Upper lobe of right lung (tissue), 1 donor: ENCODE measurements around the gene SLC35F1. TPM values are rescaled to one million over a fixed set of nuclear protein-coding genes. Genes with fewer than 3 reads are reported as not detected.
A peak's percentile ranks its signal among the peaks of the same experiment; 100 is the strongest.

ENCODE experiments used
- ATAC-seq: fragments of 200-7000 bp; cut with Tn5 transposase; one replicate; pipeline ENCODE4 v1.9.1; 2020; ENCODE audit warnings: mild to moderate bottlenecking, moderate library complexity
- DNase-seq: peaks from one replicate; pipeline ENCODE4 v3.0.0-alpha.2; 2020
- H3K27ac ChIP-seq: fragments of 200-600 bp; one replicate; pipeline ENCODE4 v1.8.0; 2022
- H3K27me3 ChIP-seq: fragments of 200-600 bp; one replicate; pipeline ENCODE4 v1.8.0; 2022; ENCODE audit warnings: mild to moderate bottlenecking
- H3K36me3 ChIP-seq: fragments of 200-600 bp; one replicate; pipeline ENCODE4 v1.8.0; 2022
- H3K4me1 ChIP-seq: fragments of 200-600 bp; one replicate; pipeline ENCODE4 v1.8.0; 2022
- H3K4me3 ChIP-seq: fragments of 200-600 bp; one replicate; pipeline ENCODE4 v1.8.0; 2022; ENCODE audit warnings: mild to moderate bottlenecking
- H3K9me3 ChIP-seq: fragments of 200-600 bp; one replicate; pipeline ENCODE4 v1.8.0; 2022
- intact Hi-C: fragments of 100-400 bp; cut with DNase I; formaldehyde crosslinking; loops from one replicate; pipeline ENCODE4 v1.11.0; 2022
- total RNA-seq: library from RNA; stranded (reverse); fragmentation: NEBNext Ultra II Directional; extraction: Animal tissue kit (Norgen Biotek cat#: 25700); gene quantifications from one replicate; pipeline ENCODE4 v1.2.1, GENCODE V29; 2021
- TF ChIP-seq, protein P1 (sequence below): fragments of 200-600 bp; IDR thresholded peaks from one replicate; pipeline ENCODE4 v1.8.0; 2022; ENCODE audit warnings: antibody characterized with exemption
- donor health status: DM: no; HTN: yes; CAD: no; lungs with severe emphysema.

The SLC35F1 gene
- total RNA-seq, 1 donor from 2014 or later: 0.29 TPM

DNA sequence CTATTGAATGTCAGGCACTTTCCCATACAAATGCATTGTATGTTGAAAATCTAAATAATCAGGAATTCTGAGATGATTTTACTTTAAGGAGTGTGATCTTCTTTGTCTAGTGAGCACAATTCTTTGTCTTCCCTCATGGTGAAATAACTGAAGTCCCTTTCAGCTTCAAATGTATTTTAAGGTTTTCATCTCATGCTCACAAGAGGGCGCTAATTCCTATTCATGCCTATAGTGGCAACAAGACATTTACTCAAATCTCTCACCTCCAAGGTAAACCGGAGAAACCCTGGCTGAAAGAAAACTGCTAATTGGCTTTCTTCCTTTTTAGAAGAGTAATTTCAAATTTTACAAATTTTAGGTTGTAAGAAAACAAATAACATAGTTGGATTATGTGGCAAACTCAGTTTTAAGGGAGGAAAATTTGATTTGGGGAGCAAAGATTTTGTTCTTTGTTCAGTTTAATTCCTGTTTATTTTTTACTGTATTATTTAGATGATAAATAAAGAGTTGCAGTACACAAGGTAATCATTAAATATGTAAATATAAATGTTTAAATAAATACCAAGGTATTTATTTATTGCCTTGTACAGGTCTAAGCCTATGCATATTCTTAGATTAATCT is 69.1 kb downstream of the SLC35F1 start:
- Histone ChIP-seq H3K4me3 (no peak overlapping the region), H3K36me3 (no peaks in the 10 kb centered on the region), H3K9me3 (no peaks in the 10 kb centered on the region), H3K27me3 (peaks cover 3% of the 10 kb centered on the region), H3K27ac (no peak overlapping the region), H3K4me1 (no peaks in the 10 kb centered on the region)
- TF ChIP-seq, protein P1, sequence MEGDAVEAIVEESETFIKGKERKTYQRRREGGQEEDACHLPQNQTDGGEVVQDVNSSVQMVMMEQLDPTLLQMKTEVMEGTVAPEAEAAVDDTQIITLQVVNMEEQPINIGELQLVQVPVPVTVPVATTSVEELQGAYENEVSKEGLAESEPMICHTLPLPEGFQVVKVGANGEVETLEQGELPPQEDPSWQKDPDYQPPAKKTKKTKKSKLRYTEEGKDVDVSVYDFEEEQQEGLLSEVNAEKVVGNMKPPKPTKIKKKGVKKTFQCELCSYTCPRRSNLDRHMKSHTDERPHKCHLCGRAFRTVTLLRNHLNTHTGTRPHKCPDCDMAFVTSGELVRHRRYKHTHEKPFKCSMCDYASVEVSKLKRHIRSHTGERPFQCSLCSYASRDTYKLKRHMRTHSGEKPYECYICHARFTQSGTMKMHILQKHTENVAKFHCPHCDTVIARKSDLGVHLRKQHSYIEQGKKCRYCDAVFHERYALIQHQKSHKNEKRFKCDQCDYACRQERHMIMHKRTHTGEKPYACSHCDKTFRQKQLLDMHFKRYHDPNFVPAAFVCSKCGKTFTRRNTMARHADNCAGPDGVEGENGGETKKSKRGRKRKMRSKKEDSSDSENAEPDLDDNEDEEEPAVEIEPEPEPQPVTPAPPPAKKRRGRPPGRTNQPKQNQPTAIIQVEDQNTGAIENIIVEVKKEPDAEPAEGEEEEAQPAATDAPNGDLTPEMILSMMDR: peak; percentile 60
- ATAC-seq: peak; percentile 50
- intact Hi-C loops: loop anchor here (10.0 kb wide), 1 partner anchor 289 kb away; no protein-coding TSS in a partner anchor
- DNase-seq: no peak

DNA sequence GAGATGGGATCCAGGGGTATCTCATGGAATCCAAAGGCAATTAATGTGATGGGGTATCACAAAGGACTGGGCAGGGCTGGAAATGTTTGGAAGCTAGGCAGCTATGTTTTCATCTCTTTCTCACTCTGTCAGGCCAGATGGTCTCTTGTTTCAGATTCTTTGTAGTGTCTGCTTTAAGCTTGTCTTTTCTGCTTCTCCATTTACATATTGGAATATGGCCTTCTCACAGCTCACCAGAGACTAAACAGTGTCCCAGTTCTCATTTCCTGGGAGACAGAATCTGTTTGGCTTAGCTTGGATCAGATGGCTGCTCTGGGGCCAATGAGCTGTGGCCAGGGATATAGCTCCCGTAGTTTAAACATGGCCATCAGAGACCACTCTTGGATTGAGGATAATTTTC is 78.9 kb downstream of the SLC35F1 start:
- no peak for DNase-seq
- ATAC-seq: no peak
- Histone ChIP-seq H3K4me3 (no peak overlapping the region), H3K9me3 (no peaks in the 10 kb centered on the region), H3K27ac (no peak overlapping the region), H3K36me3 (no peaks in the 10 kb centered on the region), H3K4me1 (no peaks in the 10 kb centered on the region), H3K27me3 (no peaks in the 10 kb centered on the region)
- intact Hi-C loops: no loop called here
- TF ChIP-seq, protein P1: no peak

DNA sequence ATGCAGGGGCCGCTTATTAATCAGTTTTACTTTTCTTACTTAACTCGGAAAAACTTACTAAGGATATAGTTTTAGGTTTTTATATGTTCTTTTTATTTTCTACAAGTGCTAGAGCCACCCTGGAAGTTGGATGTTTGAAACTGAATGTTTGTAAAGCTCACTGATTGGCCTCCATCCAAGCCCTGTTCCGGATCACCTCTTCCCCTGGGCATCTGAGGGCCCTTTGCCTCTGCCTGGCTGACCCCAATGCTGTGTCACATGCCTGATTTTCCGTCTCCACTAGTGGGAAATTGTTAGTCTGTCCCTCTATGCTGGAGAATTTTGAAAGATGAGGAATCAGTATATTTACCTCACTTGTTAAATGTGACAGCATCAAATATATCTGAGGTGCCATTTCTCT is 79.3 kb downstream of the SLC35F1 start:
- no peaks in the 10 kb centered on the region for H3K9me3 ChIP-seq
- no peak overlapping the region for H3K4me3 ChIP-seq
- no peaks in the 10 kb centered on the region for H3K4me1 ChIP-seq
- intact Hi-C loops: no loop called here
- H3K27me3 ChIP-seq: no peaks in the 10 kb centered on the region
- no peaks in the 10 kb centered on the region for H3K36me3 ChIP-seq
- ATAC-seq (no peak), DNase-seq (no peak)
- H3K27ac ChIP-seq: no peak overlapping the region
- TF ChIP-seq, protein P1: no peak

DNA sequence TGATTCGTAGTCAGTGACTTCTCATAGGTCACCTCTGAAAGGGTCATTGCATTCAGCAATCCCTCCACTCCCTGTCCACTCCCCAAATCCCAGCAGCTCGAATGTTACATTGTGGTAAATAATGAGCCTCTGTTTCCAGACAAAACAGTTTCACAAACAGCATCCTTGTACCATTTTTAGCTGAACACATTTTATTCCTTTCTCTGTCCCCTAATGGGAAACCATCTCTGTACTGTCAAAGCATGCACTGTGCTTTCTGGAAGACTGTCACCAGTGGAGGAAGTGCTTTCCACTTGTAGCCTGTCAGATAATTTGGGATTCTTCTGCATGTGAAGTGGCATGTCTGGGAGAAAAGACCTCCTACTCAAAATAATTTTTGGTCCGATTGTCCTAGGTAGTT is 82.0 kb downstream of the SLC35F1 start:
- H3K27ac ChIP-seq: no peak overlapping the region
- no peaks in the 10 kb centered on the region for H3K4me1 ChIP-seq
- no peak overlapping the region for H3K4me3 ChIP-seq
- TF ChIP-seq, protein P1: no peak
- no peaks in the 10 kb centered on the region for H3K27me3 ChIP-seq
- DNase-seq (no peak), ATAC-seq (no peak)
- H3K36me3 ChIP-seq: no peaks in the 10 kb centered on the region
- intact Hi-C loops: no loop called here
- no peaks in the 10 kb centered on the region for H3K9me3 ChIP-seq

DNA sequence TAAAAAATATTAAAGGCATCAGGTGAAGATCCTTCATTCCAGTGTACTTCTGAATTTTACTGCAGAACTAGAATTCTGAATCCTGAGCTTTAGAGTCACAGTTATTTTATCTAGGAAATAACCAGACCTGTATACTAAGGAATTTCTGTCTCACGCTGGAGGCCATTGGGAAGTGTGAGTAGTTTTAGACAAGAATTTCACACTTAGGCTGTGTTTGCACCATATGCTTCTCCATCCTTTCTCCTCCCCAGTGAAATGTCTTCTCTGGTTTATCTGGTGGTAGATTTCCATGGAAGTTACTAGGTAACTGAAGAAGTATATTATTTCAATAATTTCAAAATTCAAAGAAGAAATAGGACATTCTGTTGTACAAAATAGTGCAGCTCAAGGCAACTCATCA is 83.1 kb downstream of the SLC35F1 start:
- no peak for DNase-seq
- TF ChIP-seq, protein P1: no peak
- no peak overlapping the region for H3K27ac ChIP-seq
- no peaks in the 10 kb centered on the region for H3K4me1 ChIP-seq
- H3K4me3 ChIP-seq: no peak overlapping the region
- no peaks in the 10 kb centered on the region for H3K27me3 ChIP-seq
- no peaks in the 10 kb centered on the region for H3K36me3 ChIP-seq
- no peak for ATAC-seq
- no peaks in the 10 kb centered on the region for H3K9me3 ChIP-seq
- intact Hi-C loops: no loop called here

DNA sequence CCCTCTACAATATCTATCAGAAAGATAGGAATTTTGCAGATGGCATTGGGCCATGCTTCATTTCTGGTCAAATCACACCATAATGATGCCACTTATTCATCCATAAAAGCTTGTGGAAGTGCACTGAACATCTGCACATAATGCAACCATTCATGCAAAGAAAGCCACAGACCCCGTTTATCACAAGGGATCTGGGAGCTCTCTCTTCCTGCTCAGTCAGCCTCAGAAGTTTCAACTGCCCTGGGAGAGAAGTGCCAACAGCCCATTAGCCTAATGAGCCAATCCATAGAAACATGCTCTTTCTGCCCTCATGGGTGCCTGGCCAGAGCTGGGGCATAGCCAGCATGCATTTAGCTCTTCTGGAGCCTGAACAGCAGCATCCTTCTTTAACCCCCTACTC is 85.8 kb downstream of the SLC35F1 start:
- Histone ChIP-seq H3K4me1 (no peaks in the 10 kb centered on the region), H3K27ac (no peak overlapping the region), H3K9me3 (no peaks in the 10 kb centered on the region), H3K27me3 (no peaks in the 10 kb centered on the region), H3K4me3 (no peak overlapping the region), H3K36me3 (no peaks in the 10 kb centered on the region)
- no peak for ATAC-seq
- intact Hi-C loops: no loop called here
- DNase-seq: no peak
- TF ChIP-seq, protein P1: no peak
